Thyroid gland (tissue), 4 donors: ENCODE measurements around the gene TBC1D22A. TPM values are rescaled to one million over a fixed set of nuclear protein-coding genes. Genes with fewer than 3 reads are reported as not detected.

ENCODE experiments used
- DNase-seq, 2 donors: peaks; one replicate each; pipeline ENCODE4 v3.0.0-alpha.2; 2019
- H3K27ac ChIP-seq, 3 donors: fragments of 200-600 bp; sonication (generic); 1 replicate in 2 of 3; 2 replicates in 1 of 3; pipeline ENCODE4 v1.5.1; 2016 to 2019; ENCODE audit warnings: mild to moderate bottlenecking in 1 of 3, moderate library complexity in 1 of 3
- H3K27me3 ChIP-seq: fragments of 200-600 bp; sonication (generic); one replicate; pipeline ENCODE4 v1.5.1; 2019
- H3K36me3 ChIP-seq, 2 donors: fragments of 200-600 bp; sonication (generic); one replicate each; pipeline ENCODE4 v1.5.1; 2016 to 2019
- H3K4me1 ChIP-seq, 2 donors: fragments of 200-600 bp; sonication (generic); one replicate each; pipeline ENCODE4 v1.5.1; 2017 to 2019
- H3K4me3 ChIP-seq, 3 donors: fragments of 200-600 bp; sonication (generic); replicated peaks in 1 of 3; 1 replicate in 2 of 3; 2 replicates in 1 of 3; pipeline ENCODE4 v1.5.1; 2016; ENCODE audit warnings: mild to moderate bottlenecking in 1 of 3
- H3K9me3 ChIP-seq: fragments of 200-600 bp; sonication (generic); one replicate; pipeline ENCODE4 v1.5.1; 2017
- POLR2A ChIP-seq, 2 donors: fragments of 450-650 bp; IDR thresholded peaks; one replicate each; pipeline ENCODE4 v1.6.1; 2017; ENCODE audit warnings: antibody characterized with exemption in 2 of 2, mild to moderate bottlenecking in 2 of 2, moderate library complexity in 1 of 2
- WGBS, 2 donors: methylation state at CpG; one replicate each; pipeline ENCODE4 v1.1.5; 2017; 5-methylcytosine and 5-hydroxymethylcytosine counted together
- intact Hi-C: fragments of 100-400 bp; cut with DNase I; formaldehyde crosslinking; loops from one replicate; pipeline ENCODE4 v1.15.1; 2023
- total RNA-seq, 4 donors: library from RNA; depleted of rRNA; stranded (reverse); fragments of >200 nt; gene quantifications; one replicate each; pipeline ENCODE4 v1.2.3, GENCODE V29; 2016
- TF ChIP-seq, protein P1 (sequence below), 6 experiments: fragments of 200-600 bp in 3 of 6; fragments of 450-650 bp in 3 of 6; sonication (generic) in 3 of 6; IDR thresholded peaks; one replicate each; pipeline ENCODE4 v1.5.1; 2016 to 2019; ENCODE audit warnings: antibody characterized with exemption in 6 of 6, mild to moderate bottlenecking in 2 of 6, inconsistent platforms in 1 of 6, moderate library complexity in 1 of 6

The TBC1D22A gene
- total RNA-seq, 4 donors from 2014 or later: 26.7 to 34.6 (median 33.2) TPM

DNA sequence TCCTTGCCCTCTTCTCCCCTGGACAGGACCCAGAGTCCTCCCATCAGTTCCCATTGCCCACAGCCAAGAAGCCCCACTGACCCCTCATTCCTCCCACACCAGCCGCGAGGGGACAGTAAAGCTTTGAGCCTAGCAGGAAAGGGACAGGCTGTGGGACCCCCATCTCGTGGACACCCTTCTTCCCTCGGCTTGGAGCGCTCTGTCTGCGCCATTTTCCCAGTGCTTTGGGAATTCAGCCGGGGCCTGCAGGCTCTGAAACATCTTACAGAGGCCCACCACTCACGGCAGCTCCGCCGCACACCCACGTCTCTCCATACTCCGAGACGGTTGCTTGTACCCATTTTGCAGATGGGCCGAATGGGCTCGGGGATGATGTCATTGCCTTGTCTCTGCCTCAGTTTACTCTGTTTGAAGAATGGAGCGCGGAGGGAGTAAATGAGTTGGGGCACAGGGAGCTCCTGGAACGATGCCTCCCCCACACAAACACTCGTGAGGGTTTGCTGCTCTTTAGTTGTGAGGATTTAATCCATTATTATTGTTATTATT lies 447.7 kb downstream of the TBC1D22A start:
- no peak for TF ChIP-seq POLR2A (IDR thresholded peaks at IDR 0.05)
- TF ChIP-seq, protein P1, sequence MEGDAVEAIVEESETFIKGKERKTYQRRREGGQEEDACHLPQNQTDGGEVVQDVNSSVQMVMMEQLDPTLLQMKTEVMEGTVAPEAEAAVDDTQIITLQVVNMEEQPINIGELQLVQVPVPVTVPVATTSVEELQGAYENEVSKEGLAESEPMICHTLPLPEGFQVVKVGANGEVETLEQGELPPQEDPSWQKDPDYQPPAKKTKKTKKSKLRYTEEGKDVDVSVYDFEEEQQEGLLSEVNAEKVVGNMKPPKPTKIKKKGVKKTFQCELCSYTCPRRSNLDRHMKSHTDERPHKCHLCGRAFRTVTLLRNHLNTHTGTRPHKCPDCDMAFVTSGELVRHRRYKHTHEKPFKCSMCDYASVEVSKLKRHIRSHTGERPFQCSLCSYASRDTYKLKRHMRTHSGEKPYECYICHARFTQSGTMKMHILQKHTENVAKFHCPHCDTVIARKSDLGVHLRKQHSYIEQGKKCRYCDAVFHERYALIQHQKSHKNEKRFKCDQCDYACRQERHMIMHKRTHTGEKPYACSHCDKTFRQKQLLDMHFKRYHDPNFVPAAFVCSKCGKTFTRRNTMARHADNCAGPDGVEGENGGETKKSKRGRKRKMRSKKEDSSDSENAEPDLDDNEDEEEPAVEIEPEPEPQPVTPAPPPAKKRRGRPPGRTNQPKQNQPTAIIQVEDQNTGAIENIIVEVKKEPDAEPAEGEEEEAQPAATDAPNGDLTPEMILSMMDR (IDR thresholded peaks at IDR 0.05): no peak
- intact Hi-C loops: no loop called here
- no peak for DNase-seq
- no peaks in the 10 kb centered on the region for H3K4me1 ChIP-seq
- H3K27me3 ChIP-seq: no peaks in the 10 kb centered on the region
- no peaks in the 10 kb centered on the region for H3K9me3 ChIP-seq
- H3K27ac ChIP-seq: no peak overlapping the region
- 96 to 98% methylated on average over 19 of the region's 19 CpGs for WGBS, 2 donors
- H3K36me3 ChIP-seq: no peaks in the 10 kb centered on the region
- no peak overlapping the region for H3K4me3 ChIP-seq

DNA sequence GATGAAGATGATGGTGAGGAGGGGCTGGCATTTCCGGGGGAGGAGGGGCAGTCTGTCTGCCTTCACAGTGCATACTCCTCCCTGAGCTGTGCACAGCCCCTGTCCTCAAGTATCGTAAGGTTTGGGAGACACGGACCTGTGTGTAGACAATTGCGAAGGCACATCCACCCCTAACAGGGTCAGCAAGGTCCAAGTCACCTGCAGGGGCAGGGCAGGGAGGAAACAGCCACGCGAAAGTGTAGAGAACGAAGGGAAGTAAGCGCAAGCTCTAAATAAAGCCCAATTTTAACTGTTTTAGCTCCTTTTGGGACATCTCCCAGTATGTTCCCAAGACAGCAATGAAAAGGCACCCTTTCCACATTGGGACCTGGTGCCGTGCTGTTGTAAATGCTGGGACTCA lies 448.2 kb downstream of the TBC1D22A start:
- 86 to 92% methylated on average over 9 of the region's 9 CpGs for WGBS, 2 donors
- no peaks in the 10 kb centered on the region for H3K4me1 ChIP-seq
- DNase-seq: no peak
- intact Hi-C loops: no loop called here
- TF ChIP-seq, protein P1 (IDR thresholded peaks at IDR 0.05): no peak
- no peak for TF ChIP-seq POLR2A (IDR thresholded peaks at IDR 0.05)
- no peak overlapping the region for H3K27ac ChIP-seq
- no peaks in the 10 kb centered on the region for H3K27me3 ChIP-seq
- H3K4me3 ChIP-seq: no peak overlapping the region
- H3K9me3 ChIP-seq: no peaks in the 10 kb centered on the region
- H3K36me3 ChIP-seq: no peaks in the 10 kb centered on the region

DNA sequence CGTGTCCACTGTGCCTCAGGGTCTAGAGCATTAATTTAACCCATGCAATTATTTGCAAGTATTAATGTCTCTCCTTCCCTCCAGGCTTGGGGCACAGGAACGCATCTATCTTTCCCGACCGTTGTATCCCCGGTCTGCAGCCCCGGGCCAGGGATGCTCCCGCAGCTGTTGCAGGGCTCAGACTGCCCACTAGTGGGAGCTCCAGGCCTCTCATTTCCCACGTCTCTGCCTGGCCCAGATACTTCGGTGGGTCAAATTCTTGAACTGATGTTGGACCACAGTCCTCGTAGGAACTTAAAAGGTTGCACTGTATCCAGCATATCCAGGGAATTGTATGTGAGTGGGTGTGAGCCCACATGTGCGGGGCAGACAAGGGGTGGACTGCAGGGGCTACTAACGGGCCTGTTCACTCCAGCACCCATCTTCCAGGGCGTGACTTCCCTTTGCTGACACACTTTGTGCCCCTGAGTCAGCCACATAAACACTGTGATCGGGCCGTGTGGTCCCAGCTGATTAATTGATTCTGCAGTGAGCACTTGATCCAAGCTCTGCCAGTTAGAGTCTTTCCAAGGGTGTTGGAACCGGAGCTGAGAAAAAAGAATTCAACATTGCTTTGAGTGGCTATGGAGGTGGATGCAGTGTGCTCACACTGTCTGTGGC lies 451.3 kb downstream of the TBC1D22A start:
- Histone ChIP-seq H3K27ac (no peak overlapping the region), H3K36me3 (no peaks in the 10 kb centered on the region), H3K4me1 (no peaks in the 10 kb centered on the region), H3K27me3 (no peaks in the 10 kb centered on the region), H3K4me3 (no peak overlapping the region), H3K9me3 (no peaks in the 10 kb centered on the region)
- intact Hi-C loops: no loop called here
- peak; percentile 46 to 55 for DNase-seq
- TF ChIP-seq POLR2A (IDR thresholded peaks at IDR 0.05): no peak
- TF ChIP-seq, protein P1 (IDR thresholded peaks at IDR 0.05): peak; percentile 54 to 77 (median 62)
- 79 to 81% methylated on average over 16 of the region's 16 CpGs for WGBS, 2 donors

DNA sequence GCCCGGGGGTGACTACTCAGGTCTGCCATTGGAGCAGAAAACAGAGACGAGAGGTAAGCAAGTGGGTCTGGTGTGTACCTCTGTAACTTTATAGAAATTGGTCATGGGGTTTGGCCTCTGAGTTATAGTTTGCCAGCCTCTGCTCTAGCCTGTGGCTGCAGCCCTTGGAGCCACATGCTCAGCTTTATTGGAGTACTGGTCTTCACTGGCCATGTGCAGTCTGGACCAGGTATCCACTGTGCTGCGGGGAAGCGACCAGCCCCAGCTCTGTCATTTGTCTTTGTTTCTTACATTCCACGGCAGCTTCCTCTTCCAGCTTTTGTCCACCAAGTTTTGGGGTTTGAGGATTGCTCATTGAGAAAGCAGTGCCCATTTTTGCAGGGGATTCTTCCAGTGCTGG lies 453.4 kb downstream of the TBC1D22A start:
- Histone ChIP-seq H3K27ac (no peak overlapping the region), H3K9me3 (no peaks in the 10 kb centered on the region), H3K4me3 (no peak overlapping the region), H3K36me3 (no peaks in the 10 kb centered on the region), H3K27me3 (no peaks in the 10 kb centered on the region), H3K4me1 (no peaks in the 10 kb centered on the region)
- no peak for TF ChIP-seq POLR2A (IDR thresholded peaks at IDR 0.05)
- TF ChIP-seq, protein P1 (IDR thresholded peaks at IDR 0.05): no peak
- no peak for DNase-seq
- intact Hi-C loops: no loop called here
- 87 to 89% methylated on average over 5 of the region's 5 CpGs for WGBS, 2 donors

DNA sequence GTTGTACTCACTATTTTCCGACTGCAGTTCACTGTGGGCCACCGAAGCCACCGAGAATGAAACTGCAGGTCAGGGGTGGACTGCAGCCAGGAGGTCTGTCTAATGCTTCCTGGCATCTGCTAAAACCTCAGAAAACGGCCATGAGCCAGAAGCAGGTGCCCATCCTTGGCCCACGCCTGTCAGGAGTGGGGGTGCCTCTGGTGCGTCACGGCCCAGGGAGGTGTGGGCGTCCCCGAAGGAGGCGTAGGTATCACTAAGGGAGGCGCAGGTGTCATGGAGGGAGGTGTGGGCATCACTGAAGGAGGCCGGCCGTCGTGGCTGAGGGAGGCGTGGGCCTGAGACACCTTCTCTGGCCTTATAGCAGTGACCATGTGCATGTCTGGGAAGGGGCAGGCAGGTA lies 456.2 kb downstream of the TBC1D22A start:
- no peak overlapping the region for H3K27ac ChIP-seq
- no peaks in the 10 kb centered on the region for H3K36me3 ChIP-seq
- intact Hi-C loops: no loop called here
- H3K27me3 ChIP-seq: no peaks in the 10 kb centered on the region
- WGBS, 2 donors: 89 to 90% methylated on average over 15 of the region's 15 CpGs
- TF ChIP-seq, protein P1 (IDR thresholded peaks at IDR 0.05): no peak
- TF ChIP-seq POLR2A (IDR thresholded peaks at IDR 0.05): no peak
- H3K4me1 ChIP-seq: no peaks in the 10 kb centered on the region
- no peak overlapping the region for H3K4me3 ChIP-seq
- no peak for DNase-seq
- H3K9me3 ChIP-seq: no peaks in the 10 kb centered on the region
